Epithelial cell of esophagus (primary cell): ENCODE measurements around the gene PARP11.

Experiments used
- DNase-seq: peaks from one replicate; pipeline ENCODE4 v3.0.0; 2010; ENCODE audit warnings: low read depth
- H3K4me3 ChIP-seq: 2 replicates; pipeline ENCODE4 v1.5.1; 2011; ENCODE audit warnings: mild to moderate bottlenecking, low read length, control low read depth
- CTCF ChIP-seq: IDR thresholded peaks from 2 replicates; pipeline ENCODE4 v1.5.1; 2011; ENCODE audit warnings: low read depth, mild to moderate bottlenecking, low read length, control low read depth, inconsistent platforms; ENCODE audit not compliant: insufficient read depth; ENCODE audit errors: missing control alignments

The PARP11 gene

GRCh38 chr12:3761116-3761735 is 112.0 kb downstream of the PARP11 start:
- DNase-seq, result no peak
- no peak overlapping the region for H3K4me3 ChIP-seq
- TF ChIP-seq CTCF, result no peak

GRCh38 chr12:3759878-3760277 is 113.3 kb downstream of the PARP11 start:
- no peak for TF ChIP-seq CTCF
- H3K4me3 ChIP-seq, result no peak overlapping the region
- no peak for DNase-seq
